Stomach (tissue), 9 donors: ENCODE data around the gene NAGK. TPM values are rescaled to one million over a fixed set of nuclear protein-coding genes. Genes with fewer than 3 reads are reported as not detected.
A peak's percentile ranks its signal among the peaks of the same experiment; 100 is the strongest.
"Not testable (repeated sequence)": the region's sequence is repeated elsewhere in the genome, so short reads cannot be mapped to it uniquely, and the experiment has no call there.

Source experiments
- DNase-seq, 2 donors: peaks; one replicate each; pipeline versions ENCODE4 v3.0.0 to v3.0.0-alpha.2; 2013 to 2019
- H3K27ac ChIP-seq, 5 donors: fragments of 200-600 bp in 4 of 5; sonication (generic) in 4 of 5; one replicate each; pipeline ENCODE4 v1.5.1; 2013 to 2019; ENCODE audit warnings: mild to moderate bottlenecking in 1 of 5, moderate library complexity in 1 of 5
- H3K27me3 ChIP-seq, 3 donors: fragments of 200-600 bp; sonication (generic); one replicate each; pipeline ENCODE4 v1.5.1; 2017 to 2019; ENCODE audit warnings: mixed run types in 1 of 3
- H3K36me3 ChIP-seq, 4 donors: fragments of 200-600 bp; sonication (generic); 1 replicate in 3 of 4; 2 replicates in 1 of 4; pipeline ENCODE4 v1.5.1; 2016 to 2019
- H3K4me1 ChIP-seq, 4 donors: fragments of 200-600 bp; sonication (generic); one replicate each; pipeline ENCODE4 v1.5.1; 2016 to 2019
- H3K4me3 ChIP-seq, 4 donors: fragments of 200-600 bp; sonication (generic) in 3 of 4; one replicate each; pipeline ENCODE4 v1.5.1; 2016 to 2019; ENCODE audit warnings: mild to moderate bottlenecking in 1 of 4
- H3K9me3 ChIP-seq, 4 donors: fragments of 200-600 bp; sonication (generic); one replicate each; pipeline ENCODE4 v1.5.1; 2016 to 2019
- EP300 ChIP-seq: sonication (generic); formaldehyde crosslinking; IDR thresholded peaks from one replicate; pipeline ENCODE4 v1.6.1; 2017; ENCODE audit warnings: antibody characterized with exemption
- POLR2A ChIP-seq, 4 donors: fragments of 450-650 bp; IDR thresholded peaks; one replicate each; pipeline ENCODE4 v1.6.1; 2016; ENCODE audit warnings: antibody characterized with exemption in 4 of 4, control low read depth in 2 of 4, mild to moderate bottlenecking in 1 of 4, moderate library complexity in 1 of 4
- POLR2AphosphoS5 ChIP-seq, 3 donors: sonication (generic); formaldehyde crosslinking; IDR thresholded peaks; one replicate each; pipeline ENCODE4 v1.6.1; 2016; ENCODE audit warnings: antibody characterized with exemption in 3 of 3
- WGBS, 5 donors: extraction: QIAGEN DNeasy Blood & Tissue Kit in 3 of 5; methylation state at CpG; one replicate each; pipeline versions ENCODE4 v1.1.5 to v1.1.7; 2013 to 2018; 5-methylcytosine and 5-hydroxymethylcytosine counted together
- intact Hi-C: fragments of 100-400 bp; cut with DNase I; formaldehyde crosslinking; loops from one replicate; pipeline ENCODE4 v1.15.1; 2023; ENCODE audit warnings: low total_unique reads
- polyA plus RNA-seq, 3 donors: library from polyadenylated mRNA; stranded (reverse); fragments of 200-250 nt; gene quantifications; one replicate each; pipeline ENCODE4 v1.2.3, GENCODE V29; 2013
- total RNA-seq, 5 donors: library from RNA; depleted of rRNA; stranded (reverse); fragments of >200 nt; gene quantifications; one replicate each; pipeline versions ENCODE4 v1.1.0 to v1.2.3, GENCODE V29; 2014 to 2016
- TF ChIP-seq, protein P1 (sequence below), 7 experiments: fragments of 450-650 bp in 4 of 7; fragments of 200-600 bp in 3 of 7; sonication (generic) in 3 of 7; IDR thresholded peaks; one replicate each; pipeline ENCODE4 v1.5.1; 2016 to 2019; ENCODE audit warnings: antibody characterized with exemption in 7 of 7, control low read depth in 2 of 7, mild to moderate bottlenecking in 1 of 7
- donor health status: healthy with polysubstance abuse.
- donor health status: Bipolar disorder and iron deficiency.
- donor health status: healthy.

Gene NAGK
- total and polyA plus RNA-seq, 8 donors, result 25.9 to 124 (median 91.4) TPM

DNA sequence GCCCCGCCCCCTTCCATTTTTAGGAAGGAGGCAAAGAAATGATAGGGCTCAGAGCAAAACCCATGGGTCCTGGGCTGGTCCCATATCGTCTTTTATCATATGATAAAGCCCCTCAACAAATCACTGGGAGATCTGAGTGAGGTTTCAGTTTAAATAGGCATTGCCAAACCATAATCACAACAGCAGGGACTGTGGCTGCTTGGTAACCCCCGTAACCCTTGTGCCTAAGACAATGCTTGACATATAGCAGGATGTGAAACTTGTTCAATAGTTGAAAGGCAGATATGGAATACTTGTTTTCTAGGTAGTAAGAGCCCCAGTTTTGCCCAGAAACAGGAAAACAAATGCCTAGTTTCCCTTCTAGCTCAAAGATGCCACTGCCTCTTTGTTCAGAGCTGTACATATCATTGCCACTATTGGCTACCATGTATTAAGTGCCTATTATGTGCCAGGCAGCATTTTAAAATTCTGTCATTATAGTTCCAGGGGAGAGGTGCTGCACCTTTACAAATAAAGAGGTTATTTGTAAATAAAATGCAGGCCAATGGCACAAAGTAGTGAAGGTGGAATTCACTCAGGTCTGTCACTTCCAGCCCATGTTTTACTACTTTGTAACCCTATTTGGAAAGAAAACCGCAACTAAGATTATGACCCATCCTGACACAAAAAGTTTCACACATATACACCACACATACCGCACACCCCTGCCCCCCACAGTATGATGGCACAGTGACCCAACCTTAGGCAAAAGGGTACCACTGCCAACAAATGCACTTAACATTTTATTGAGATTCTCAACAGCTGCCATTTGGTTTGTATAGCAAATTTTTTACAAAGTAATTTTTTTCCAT lies 14.2 kb downstream of the NAGK start:
- peaks cover 0 to 4% (median 2%) of the 10 kb centered on the region in 4 donors for H3K4me1 ChIP-seq
- peaks cover 14 to 26% (median 24%) of the 10 kb centered on the region in 4 donors for H3K36me3 ChIP-seq
- WGBS, 5 donors, result 69 to 79% (median 75%) methylated on average over 5 of the region's 5 CpGs
- DNase-seq, result no peak
- no peak overlapping the region for H3K4me3 ChIP-seq
- H3K27me3 ChIP-seq, result no peaks in the 10 kb centered on the region
- H3K27ac ChIP-seq, result no peak overlapping the region
- no peaks in the 10 kb centered on the region for H3K9me3 ChIP-seq
- intact Hi-C loops, result no loop called here
- TF ChIP-seq POLR2AphosphoS5 (IDR thresholded peaks at IDR 0.05) (no peak), EP300 (no peak), POLR2A (IDR thresholded peaks at IDR 0.05) (no peak)
- TF ChIP-seq, protein P1, sequence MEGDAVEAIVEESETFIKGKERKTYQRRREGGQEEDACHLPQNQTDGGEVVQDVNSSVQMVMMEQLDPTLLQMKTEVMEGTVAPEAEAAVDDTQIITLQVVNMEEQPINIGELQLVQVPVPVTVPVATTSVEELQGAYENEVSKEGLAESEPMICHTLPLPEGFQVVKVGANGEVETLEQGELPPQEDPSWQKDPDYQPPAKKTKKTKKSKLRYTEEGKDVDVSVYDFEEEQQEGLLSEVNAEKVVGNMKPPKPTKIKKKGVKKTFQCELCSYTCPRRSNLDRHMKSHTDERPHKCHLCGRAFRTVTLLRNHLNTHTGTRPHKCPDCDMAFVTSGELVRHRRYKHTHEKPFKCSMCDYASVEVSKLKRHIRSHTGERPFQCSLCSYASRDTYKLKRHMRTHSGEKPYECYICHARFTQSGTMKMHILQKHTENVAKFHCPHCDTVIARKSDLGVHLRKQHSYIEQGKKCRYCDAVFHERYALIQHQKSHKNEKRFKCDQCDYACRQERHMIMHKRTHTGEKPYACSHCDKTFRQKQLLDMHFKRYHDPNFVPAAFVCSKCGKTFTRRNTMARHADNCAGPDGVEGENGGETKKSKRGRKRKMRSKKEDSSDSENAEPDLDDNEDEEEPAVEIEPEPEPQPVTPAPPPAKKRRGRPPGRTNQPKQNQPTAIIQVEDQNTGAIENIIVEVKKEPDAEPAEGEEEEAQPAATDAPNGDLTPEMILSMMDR (IDR thresholded peaks at IDR 0.05), result no peak

DNA sequence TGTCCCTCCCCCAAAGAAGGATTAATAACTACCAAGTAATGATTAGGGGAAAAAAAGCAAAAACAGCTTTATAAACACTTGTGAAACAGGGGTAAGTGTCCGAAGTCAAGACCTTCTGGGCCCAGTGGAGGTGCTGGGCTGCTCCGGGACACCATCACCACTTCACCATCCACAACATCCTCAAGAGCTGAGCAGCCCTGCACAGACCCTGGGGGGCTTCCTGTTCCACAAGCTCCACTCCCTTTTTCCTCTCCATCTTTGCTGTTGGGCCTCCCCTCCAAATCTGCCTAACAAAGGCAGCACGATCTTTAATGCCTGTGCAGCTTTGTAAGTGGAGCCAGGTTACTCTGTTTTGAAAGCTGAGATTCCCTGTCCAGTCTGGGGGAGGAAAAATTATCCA lies 14.8 kb downstream of the NAGK start:
- intact Hi-C loops, H3K27ac ChIP-seq, DNase-seq, H3K4me1 ChIP-seq, H3K27me3 ChIP-seq, H3K4me3 ChIP-seq, H3K9me3 ChIP-seq: not testable (repeated sequence)
- H3K36me3 ChIP-seq, result peaks cover 9 to 19% (median 17%) of the 10 kb centered on the region in 4 donors
- WGBS, 5 donors, result no CpG with 5 or more reads among the region's 3 CpGs

DNA sequence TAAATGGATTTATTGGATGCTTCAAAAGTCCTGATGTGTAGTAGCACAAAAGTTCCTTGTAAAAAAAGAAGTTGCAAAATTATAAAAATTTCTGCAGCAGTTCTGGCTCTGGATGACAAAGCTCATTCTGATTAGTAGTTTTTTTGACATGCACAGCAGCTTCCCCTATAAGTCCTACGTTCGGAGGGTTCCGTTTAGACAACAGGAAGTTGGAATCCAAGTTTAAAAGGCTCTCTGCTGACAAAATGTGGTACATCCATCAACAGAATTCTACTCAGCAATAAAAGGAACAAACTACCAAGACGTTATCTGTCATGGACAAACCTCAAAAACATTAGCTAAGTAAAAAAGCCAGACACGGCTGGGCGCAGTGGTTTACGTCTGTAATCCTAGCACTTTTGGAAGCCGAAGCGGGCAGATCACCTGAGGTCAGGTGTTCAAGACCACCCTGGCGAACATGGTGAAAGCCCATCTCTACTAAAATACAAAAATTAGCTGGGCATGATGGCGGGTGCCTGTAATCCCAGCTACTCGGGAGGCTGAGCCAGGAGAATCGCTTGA lies 15.4 kb downstream of the NAGK start:
- H3K9me3 ChIP-seq, H3K27me3 ChIP-seq, intact Hi-C loops, H3K4me1 ChIP-seq, DNase-seq: not testable (repeated sequence)
- Histone ChIP-seq H3K27ac (peak overlapping the region in 1 of 5 donors; percentile 38), H3K36me3 (peaks cover 4 to 14% (median 12%) of the 10 kb centered on the region in 4 donors), H3K4me3 (peak overlapping the region in 1 of 4 donors; percentile 28)
- WGBS, 5 donors, result 60 to 72% (median 71%) methylated on average over 10 to 13 of the region's 13 CpGs

DNA sequence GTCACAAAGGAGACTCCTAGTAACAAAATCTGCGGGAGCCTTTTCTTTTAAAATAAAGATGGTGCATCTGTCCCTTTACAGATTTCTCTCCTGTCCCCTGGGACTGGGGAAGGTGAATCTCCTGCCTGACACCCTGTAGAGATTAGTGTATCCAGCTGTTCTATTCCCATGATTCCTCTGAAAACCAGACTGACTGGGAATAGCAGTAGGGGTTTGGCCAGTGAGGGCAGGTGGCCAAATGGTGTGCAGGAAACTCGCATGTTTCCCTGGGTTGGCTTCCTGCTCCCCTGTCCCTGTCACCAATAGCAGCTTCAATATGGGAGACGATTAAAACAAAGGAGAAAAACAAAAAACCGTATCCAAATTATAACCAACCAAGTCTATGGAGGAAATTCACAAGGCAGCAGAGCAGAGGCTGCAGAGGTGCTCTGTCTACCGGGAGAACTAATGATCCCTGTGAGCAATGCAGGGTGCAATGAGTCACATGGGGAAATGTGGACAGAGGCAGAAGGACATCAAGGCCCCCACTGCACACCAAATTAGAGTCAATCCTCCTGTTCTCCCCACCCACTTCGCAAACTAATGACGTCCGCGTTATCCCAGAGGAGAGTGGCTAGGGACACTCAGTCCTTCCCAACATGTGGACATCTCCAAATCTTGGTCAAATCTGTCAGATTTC lies 17.0 kb downstream of the NAGK start:
- WGBS, 5 donors, result 49 to 65% (median 60%) methylated on average over 9 of the region's 9 CpGs
- H3K4me3 ChIP-seq, H3K9me3 ChIP-seq, H3K36me3 ChIP-seq, H3K27ac ChIP-seq, intact Hi-C loops, H3K27me3 ChIP-seq, DNase-seq, H3K4me1 ChIP-seq: not testable (repeated sequence)

DNA sequence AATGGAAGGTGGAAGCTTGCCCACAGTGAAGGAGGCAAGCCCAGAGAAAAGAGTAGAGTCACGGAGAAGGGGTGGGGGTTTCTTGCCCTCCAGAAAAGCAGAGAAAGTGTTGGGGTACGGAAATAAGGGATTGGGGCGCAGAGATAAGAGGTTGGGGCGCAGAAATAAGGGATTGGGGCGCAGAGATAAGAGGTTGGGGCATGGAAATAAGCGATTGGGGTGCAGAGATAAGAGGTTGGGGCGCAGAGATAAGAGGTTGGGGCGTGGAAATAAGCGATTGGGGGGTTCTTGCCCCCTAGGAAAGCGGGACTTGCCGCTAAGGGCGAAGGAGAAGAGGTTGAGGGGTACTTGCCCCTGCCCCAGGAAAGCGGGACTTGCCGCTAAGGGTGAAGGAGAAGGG lies 21.0 kb downstream of the NAGK start:
- 60 to 76% (median 75%) methylated on average over 14 of the region's 14 CpGs for whole genome bisulfite sequencing, 5 donors
- DNase-seq, H3K4me1 ChIP-seq, H3K36me3 ChIP-seq, intact Hi-C loops, H3K27ac ChIP-seq, H3K27me3 ChIP-seq, H3K9me3 ChIP-seq, H3K4me3 ChIP-seq: not testable (repeated sequence)

DNA sequence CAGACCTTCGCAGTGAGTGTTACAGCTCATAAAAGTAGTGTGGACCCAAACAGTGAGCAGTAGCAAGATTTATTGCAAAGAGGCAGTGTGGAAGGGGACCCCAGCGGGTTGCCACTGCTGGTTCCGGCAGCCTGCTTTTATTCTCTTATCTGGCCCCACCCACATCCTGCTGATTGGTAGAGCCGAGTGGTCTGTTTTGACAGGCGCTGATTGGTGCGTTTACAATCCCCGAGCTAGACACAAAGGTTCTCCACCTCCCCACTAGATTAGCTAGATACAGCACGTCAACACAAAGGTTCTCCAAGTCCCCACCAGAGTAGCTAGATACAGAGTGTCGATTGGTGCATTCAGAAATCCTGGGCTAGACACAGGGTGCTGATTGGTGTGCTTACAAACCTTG lies 23.4 kb downstream of the NAGK start:
- DNase-seq, H3K27ac ChIP-seq, H3K9me3 ChIP-seq, H3K4me3 ChIP-seq, H3K36me3 ChIP-seq, intact Hi-C loops, H3K4me1 ChIP-seq, H3K27me3 ChIP-seq: not testable (repeated sequence)
- WGBS, 5 donors, result 61 to 70% (median 63%) methylated on average over 9 of the region's 9 CpGs

DNA sequence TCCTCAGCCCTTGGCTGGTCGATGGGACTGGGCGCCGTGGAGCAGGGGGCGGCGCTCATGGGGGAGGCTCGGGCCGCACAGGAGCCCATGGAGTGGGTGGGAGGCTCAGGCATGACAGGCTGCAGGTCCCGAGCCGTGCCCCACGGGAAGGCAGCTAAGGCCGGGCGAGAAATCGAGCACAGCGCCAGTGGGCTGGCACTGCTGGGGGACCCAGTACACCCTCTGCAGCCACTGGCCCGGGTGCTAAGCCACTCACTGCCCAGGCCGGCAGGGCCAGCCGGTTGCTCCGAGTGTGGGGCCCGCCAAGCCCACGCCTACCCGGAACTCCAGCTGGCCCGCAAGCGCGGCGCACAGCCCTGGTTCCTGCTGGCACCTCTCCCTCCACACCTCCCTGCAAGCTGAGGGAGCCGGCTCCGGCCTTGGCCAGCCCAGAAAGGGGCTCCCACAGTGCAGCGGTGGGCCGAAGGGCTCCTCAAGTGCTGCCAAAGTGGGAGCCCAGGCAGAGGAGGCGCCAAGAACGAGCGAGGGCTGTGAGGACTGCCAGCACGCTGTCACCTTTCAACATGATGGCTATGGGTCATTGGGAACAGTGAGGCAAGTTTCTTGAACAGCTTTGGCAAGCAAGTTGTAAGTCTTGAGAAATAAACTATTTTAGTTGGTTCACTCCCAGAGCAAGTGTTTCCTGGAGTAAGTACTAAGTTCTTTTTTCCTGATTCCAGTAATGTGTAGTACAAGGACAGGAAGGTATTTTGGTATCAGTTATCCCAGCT lies 24.2 kb downstream of the NAGK start:
- WGBS, 5 donors, result 84 to 99% (median 95%) methylated on average over 10 to 33 of the region's 33 CpGs
- H3K9me3 ChIP-seq, H3K27me3 ChIP-seq, H3K4me3 ChIP-seq, H3K4me1 ChIP-seq, H3K36me3 ChIP-seq, intact Hi-C loops, DNase-seq, H3K27ac ChIP-seq: not testable (repeated sequence)
